ENCODE results near the gene GBX2.

DNA sequence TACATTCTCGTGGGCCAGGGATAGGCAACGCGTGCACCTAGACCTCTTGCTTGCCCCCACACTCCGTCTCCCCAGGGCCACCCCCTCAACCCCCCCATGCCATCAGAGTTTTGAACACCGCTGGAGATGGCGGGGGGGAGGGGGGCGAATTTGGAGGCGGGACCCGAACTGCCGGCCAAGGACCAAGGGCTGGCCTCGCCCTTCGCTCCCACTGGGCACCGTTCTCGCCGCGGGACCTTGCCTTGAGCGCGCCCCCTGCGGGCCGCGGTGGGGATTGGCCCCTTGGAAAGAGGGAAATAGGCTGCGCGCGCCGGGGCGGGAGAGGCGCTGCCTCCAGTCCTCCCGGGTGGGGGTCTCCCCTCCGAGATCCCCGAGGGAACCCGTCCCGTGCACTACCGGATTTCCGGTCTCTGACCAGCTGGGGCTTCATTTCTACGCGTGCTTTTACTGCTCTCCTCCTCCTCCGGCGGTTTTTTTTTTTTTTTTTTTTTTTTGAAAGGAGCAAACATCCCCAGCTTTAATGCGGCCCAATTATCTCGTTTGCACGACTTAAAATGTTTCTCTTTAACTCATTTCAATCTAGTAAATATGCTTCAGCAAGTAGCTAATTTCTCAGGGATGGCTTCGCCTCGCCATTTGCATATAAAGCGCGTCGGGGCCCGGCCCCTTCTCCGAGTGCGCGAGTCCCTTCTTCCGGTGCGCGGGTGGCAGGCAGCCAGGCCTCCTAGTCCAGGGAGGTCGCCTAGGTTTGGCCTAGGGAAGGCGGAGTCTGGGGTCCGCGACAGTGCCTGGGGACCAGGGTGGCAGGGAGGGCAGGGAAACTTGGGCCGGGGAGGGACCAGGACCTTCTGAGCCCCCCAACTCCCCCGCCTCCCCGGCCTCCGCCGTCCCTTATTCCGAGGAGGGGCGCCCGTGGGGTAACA lies 10.0 kb upstream of the GBX2 start:
- TF ChIP-seq, protein P1, sequence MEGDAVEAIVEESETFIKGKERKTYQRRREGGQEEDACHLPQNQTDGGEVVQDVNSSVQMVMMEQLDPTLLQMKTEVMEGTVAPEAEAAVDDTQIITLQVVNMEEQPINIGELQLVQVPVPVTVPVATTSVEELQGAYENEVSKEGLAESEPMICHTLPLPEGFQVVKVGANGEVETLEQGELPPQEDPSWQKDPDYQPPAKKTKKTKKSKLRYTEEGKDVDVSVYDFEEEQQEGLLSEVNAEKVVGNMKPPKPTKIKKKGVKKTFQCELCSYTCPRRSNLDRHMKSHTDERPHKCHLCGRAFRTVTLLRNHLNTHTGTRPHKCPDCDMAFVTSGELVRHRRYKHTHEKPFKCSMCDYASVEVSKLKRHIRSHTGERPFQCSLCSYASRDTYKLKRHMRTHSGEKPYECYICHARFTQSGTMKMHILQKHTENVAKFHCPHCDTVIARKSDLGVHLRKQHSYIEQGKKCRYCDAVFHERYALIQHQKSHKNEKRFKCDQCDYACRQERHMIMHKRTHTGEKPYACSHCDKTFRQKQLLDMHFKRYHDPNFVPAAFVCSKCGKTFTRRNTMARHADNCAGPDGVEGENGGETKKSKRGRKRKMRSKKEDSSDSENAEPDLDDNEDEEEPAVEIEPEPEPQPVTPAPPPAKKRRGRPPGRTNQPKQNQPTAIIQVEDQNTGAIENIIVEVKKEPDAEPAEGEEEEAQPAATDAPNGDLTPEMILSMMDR (IDR thresholded peaks at IDR 0.05), result peak; percentile 35 to 55 (median 44)
- no peak for TF ChIP-seq POLR2A (IDR thresholded peaks at IDR 0.05)

All from uterus (tissue), 2 donors.